GM18868 (cell line): Measurements from ENCODE around the gene WNT6.
A peak's percentile ranks its signal among the peaks of the same experiment; 100 is the strongest.

Experiments used
- ATAC-seq: cut with Tn5 transposase; IDR thresholded peaks from one replicate; pipeline ENCODE4 v1.9.1; 2021; ENCODE audit warnings: mild to moderate bottlenecking, moderate library complexity; ENCODE audit not compliant: unreplicated experiment

WNT6 gene

DNA sequence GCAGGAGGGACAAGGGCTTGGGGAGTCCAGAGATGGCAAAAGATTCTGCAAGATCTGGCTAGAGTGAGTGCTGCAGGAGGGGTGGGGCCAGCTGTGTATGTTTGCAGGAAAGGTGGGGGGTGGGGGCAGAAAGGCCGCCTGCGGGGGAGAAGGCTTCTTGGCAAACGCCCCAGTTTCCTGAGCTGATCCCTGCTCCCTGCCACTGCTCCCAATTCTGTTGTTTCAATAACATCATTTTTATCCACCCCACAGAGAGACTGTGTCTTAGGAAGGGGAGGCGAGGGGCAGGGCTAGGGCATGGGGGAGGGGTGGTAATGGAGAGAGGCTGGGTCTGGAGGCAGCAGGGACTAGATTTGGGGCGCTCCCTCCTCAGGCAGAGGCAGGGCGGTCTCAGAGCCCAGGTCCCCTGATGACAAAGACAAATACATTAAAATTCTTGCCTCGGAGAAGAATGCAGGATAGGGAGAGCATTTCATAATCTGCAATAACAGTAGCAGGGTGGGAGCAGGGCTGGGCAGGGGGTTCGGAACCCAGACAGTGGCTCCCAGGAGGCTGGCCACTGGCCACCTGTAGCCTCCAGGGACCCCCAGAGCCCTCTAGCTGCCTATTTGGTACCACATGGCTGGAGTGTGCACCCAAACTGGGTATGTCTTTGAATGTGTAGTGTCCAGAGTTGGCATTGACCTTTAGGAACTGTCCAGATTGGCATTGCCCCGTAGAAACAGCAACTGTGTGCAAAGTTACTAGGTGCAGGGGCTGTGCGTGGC, 2.1 kb upstream of the WNT6 start:
- no peak for ATAC-seq

DNA sequence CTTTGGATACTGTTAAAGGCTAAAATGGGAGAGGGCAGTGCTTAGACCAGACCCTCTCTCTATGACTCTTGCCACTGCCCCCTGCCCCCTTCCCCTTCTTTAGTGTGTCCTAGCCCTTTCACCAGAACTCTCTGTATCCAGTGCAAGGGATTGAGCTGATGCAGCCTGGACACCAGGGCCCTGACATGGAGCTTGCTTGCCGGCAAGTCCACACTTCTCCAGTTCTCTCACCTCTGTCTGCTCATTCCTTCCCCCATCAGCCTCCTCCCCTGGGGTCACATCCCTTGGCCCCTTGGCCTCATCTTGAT, 1.5 kb upstream of the WNT6 start:
- ATAC-seq = no peak

DNA sequence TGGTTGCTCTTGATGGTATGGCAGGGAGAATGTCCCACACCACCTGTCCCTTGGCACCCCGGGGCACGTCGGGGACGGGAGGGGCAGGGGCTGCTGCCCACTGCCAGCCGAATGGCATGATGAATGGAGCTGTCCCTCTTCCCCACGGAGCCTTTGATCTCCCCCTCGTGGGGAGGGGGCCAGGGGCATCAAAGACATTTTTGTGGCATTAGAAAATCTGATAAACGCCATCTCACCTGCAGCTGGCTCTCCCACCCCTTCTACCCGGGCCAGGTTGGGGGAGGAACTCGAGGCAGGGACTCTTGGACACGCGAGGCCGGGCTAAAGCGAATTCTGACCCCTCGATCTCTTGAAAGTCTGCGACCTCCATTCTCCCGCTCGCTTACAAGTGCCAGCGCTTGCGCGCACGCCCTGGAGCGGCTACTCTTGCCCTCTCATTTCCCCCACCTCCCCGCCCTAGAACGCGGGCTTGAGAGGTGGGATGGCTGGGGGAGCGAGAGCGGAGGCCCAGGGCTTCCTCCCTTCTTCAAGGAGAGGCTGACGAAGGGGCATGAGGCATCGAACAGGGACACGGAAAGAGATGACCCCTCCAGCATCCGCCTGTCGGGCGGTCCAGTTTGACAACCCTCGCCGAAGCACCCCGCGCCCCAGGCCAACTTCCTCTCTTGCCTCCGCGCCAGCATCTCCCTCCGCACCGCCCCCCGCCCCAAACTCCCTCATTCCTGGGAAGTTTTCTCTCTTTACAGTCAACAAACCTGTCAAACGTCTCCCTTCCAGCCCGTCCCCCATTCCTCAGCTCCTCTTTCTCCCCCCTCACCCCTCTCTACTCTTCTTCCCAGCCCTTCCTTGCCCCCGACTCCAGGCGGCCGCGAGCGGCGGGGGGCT, 692 bp upstream of the WNT6 start:
- no peak for ATAC-seq

DNA sequence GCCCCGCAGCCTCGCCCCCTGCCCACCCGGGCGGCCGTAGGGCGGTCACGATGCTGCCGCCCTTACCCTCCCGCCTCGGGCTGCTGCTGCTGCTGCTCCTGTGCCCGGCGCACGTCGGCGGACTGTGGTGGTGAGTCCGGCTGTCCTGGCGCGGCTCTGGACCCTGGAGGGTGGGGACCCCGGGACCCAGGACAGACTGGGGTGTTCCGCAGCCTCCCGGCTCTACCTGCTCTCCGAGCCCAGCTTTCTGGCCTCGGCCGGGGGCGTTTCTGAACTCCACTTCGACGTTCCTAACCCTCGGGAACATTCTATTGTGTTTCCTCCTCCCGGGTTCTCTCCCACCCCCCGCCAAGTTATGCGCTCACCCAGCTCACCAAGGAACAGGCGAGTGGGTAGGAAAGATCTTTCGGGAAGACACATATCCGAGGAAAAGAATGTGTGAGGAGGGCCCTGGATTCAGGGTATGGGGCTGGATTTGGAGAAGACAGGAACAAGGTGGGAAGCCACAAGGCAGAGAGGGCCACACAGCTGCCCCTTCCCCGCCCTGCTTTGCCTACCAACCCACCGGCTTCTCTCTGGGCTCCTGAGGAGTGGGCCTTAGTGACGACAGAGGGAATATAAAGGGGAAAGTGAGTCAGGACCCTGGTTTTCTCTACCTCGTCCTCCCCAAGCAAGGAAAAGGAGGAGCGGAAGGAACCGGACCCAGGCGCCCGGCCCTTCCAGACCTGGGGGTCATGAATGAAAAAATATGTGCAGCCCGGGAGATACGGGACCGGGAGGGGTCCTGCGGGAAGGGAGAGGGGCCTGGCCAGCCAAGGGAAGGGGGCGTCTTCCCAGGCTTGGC, 605 bp downstream of the WNT6 start:
- ATAC-seq = no peak

DNA sequence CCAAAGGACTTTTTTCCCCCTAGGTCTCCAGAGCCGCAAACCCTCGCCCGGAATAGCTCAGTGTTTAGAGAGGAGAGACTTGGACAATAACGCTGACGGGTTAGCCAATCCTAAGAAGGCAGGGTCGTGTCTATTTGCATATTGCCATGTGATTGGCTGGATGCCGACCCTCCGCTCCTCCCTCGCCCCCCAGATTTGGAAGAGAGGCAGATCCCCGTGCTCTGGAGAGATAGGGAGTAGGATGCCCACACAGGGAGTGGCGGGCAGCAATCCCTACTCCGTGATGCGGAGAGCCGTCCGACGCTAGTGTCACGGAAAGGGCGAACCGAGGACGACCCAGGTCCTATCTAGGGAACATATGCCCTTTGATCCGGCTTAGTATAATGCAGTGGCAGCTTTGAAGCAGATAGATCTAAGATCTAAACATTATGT, 1.4 kb downstream of the WNT6 start:
- no peak for ATAC-seq

DNA sequence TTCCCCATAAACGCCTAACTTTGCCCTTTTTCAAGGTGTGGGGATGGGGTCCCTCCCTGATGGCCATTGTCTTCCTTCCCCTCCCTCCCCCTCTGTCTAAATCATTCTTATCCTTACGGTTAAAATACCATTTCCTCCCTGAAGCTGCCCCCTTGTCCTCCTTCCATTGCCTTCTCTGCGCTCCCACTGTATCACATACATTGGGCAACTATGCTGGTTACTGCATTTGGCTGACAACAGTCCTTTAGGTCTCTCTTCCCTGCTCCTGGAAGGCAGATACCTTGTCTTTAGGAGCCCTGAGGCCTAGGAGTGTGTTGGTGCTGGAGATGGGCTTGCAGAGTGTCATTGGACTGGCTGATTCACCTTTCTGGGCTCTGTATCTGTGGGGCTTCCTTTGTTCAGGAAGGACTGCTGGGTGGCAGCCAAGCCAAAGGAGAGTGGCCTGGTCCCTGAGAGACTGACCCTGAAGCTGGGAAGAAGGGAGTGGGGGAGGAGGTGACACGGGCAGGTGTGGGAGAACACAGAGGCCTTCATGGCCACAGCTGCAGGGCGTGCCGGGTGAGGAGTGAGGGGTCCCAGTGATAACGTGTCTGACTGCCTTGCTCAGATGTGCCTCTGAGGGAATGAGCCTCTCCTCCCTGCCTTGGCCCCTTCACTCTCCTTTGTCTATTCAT, 2.2 kb downstream of the WNT6 start:
- ATAC-seq = no peak

DNA sequence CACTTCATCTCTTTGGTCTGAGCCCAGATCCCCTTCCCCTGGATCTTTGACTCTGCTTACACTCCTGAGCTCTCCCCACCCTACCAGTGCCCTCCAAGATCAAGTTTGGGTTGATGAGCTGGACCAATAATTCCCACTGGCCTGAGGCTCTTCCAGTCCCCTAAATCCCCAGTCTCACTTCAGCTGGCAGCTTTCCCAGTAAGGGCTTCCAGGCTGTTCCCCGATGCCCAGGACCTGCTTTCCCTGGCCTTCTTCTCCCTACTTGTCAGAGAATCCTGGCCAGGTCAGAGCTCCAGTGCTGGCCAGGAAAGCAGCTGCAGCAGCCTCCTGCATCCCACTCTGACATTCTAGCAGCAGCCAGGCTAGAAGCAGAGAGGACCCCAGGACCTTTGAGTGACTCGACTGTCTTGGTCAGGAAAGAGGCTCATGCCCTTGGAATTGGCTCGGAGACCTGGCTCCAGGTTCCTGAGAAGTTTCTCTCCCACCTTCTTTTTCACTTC, 3.5 kb downstream of the WNT6 start:
- no peak for ATAC-seq

DNA sequence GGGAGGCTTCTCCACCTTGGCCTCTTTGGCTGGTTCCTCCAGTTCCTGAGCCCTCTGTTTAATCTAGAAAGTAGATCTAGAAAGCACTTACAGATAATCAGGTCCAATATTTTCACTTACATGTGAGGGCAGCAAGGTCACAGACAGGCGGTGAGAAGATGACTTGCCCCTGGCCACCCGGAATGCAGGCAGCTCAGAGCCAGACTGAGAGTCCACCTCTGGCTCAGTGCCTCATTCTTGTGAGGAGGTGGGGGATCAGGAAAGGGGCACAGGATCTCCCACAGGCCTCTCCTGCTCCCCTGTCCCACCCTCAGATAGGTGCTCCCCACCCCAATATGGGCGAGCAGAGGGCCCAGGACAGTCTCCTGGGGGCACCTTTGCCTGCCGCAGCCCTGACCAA, 5.8 kb downstream of the WNT6 start:
- no peak for ATAC-seq

DNA sequence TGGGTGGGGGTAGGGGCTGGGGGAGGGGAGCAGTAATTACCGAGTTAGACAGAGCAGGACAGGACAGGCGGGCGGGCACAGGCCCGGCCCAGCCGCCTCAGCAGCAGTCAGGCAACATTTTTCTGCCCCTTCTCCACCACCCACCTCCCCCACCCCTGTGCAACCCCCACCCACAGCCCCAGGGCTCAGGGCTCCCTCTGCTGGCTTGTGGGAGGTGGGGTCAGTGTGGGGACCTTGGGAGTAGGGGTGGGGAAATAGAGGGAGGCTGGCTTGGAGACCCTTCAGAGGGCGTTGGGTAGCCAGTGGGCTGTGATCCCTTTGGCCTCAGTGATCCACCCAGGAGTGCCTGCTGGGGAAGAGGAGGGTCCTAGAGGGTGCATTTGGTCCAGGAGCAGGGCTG, 6.4 kb downstream of the WNT6 start:
- ATAC-seq = no peak

DNA sequence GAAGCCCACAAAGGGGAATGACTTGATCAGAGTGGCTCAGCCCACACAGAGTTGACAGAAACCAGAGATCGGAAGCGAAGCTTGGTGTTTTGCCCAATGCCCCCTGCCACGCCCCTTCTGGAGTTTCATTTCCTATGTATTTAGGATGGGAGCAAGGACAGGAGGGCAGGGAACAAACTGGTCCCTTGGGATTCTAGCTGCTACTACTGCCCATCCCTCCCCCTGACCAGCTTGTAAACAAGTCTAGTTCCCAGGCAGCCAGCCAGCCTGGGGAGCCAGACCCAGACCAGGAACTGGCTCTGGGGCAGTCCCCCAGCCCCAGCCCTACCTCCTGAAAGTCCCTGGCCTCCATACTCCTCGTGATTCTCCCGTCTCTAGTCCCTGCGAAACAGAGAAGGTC, 8.3 kb downstream of the WNT6 start:
- ATAC-seq = peak; percentile 51

DNA sequence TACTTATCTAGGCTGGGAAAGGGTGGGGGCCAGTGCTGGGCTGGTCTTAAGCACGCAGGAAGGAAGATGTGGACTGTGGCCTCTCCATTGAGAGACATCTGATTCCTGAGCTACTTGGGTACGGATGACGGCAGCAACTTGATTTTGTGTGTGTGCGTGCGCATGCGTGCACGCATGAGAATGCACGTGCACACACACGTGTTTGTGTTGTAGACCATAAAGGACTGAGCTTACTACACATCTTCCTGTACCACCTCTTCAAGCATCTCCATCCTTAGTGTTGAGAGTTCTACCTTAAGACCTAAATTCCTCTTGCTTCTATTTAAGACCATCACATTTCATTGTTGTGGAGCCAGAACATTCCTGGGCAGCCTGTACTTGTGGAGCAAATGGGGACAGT, 9.5 kb downstream of the WNT6 start:
- ATAC-seq = no peak

DNA sequence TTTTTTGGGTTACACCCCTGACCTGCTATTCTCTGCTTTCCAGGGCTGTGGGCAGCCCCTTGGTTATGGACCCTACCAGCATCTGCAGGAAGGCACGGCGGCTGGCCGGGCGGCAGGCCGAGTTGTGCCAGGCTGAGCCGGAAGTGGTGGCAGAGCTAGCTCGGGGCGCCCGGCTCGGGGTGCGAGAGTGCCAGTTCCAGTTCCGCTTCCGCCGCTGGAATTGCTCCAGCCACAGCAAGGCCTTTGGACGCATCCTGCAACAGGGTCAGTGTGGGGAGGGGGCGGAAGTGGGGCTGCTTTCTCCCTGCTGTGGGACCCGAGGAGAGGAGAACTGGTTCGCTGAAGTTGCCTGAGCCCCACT, 11.4 kb downstream of the WNT6 start:
- ATAC-seq = no peak

DNA sequence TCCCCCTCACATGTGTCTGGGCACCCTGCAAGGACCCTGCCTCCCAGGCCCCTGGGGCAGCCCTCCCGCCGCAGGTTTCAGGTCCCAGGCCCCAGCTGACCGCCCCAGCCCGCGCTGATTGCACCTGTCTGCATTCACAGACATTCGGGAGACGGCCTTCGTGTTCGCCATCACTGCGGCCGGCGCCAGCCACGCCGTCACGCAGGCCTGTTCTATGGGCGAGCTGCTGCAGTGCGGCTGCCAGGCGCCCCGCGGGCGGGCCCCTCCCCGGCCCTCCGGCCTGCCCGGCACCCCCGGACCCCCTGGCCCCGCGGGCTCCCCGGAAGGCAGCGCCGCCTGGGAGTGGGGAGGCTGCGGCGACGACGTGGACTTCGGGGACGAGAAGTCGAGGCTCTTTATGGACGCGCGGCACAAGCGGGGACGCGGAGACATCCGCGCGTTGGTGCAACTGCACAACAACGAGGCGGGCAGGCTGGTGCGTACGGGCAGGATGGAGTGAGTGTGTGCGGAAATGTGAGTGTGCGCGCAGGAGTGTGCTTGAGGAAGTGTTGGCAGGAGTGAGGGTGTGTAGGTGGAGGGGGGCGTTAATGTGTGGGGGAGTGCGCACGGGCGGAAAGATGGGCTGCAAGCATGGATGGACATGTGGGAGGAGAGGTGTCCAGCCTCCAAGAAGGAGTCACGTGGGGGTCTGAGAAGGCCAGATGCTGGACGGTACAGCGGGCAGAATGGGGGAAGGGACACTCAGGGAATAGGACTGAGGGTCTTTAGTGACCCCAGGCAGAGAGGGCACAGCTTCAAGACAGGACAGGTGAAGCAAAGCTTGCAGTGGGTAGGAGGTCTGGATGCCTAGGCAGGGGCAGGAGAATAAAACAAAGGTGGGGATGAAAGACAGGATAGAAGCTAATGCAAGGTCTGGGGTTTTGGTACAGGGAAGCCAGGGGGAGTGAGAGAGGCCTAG, 12.0 kb downstream of the WNT6 start:
- no peak for ATAC-seq

DNA sequence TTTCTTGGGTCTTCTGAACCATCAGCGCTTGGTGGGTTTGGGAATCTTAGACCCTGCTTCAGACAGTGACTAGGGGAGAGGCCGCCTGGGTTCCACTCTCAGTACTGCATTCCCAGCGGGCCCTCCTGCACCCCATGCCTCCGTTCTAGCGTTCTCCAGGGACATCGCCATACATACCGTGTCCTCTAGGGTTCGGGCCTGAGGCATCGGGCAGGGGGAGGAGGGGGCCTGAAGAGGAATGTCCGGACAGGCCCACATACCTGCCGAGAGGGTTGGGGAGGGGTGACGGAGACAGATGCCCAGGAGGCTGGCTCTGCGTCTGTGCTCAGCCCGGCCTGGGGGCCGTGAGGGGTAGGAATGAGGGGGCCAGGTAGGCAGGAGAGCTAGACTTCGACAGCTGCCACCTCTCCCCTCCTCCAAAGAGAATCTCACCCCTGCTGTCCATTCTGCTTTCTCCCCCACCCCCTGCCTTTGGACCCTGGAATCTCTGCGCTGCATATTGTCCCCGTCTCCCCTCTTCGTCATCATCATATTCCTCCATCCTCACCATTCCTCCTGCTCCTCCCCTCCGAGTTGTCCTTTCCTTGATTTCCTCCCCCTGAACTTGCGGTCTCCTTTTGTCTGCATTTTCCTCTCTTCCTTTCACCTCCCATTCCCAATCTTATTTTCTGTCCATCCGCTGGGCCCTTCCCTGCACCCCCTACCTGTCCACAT, 13.2 kb downstream of the WNT6 start:
- ATAC-seq = no peak

DNA sequence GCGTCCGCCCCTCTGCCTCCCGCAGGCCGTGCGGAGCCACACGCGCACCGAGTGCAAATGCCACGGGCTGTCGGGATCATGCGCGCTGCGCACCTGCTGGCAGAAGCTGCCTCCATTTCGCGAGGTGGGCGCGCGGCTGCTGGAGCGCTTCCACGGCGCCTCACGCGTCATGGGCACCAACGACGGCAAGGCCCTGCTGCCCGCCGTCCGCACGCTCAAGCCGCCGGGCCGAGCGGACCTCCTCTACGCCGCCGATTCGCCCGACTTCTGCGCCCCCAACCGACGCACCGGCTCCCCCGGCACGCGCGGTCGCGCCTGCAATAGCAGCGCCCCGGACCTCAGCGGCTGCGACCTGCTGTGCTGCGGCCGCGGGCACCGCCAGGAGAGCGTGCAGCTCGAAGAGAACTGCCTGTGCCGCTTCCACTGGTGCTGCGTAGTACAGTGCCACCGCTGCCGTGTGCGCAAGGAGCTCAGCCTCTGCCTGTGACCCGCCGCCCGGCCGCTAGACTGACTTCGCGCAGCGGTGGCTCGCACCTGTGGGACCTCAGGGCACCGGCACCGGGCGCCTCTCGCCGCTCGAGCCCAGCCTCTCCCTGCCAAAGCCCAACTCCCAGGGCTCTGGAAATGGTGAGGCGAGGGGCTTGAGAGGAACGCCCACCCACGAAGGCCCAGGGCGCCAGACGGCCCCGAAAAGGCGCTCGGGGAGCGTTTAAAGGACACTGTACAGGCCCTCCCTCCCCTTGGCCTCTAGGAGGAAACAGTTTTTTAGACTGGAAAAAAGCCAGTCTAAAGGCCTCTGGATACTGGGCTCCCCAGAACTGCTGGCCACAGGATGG, 14.0 kb downstream of the WNT6 start:
- ATAC-seq = no peak

DNA sequence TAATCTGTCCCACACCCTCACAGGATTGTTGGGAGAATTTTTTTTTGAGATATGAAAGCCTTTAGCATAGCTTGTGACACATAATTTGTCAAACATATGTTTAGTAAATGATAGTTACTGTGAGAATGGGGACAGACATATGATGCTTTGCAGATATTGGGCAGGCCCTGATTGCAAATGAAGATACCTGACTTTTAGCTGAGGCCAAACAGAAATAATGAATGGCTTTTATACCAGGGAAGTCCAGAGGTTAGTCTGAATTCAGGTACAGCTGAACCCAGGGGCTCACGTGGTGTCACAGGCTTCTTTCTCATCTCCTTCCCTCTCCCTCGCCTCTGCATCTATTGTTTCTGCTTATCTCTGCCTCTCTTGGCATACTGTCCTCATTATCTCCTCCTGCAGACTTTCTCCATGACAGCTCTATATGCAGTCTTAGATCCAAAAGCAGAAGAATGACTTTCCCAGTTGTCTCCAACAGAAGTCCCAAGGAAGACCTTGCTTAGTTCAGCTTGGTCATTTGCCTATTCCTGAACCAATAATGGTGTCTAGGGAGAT, 16.2 kb downstream of the WNT6 start:
- ATAC-seq = no peak

DNA sequence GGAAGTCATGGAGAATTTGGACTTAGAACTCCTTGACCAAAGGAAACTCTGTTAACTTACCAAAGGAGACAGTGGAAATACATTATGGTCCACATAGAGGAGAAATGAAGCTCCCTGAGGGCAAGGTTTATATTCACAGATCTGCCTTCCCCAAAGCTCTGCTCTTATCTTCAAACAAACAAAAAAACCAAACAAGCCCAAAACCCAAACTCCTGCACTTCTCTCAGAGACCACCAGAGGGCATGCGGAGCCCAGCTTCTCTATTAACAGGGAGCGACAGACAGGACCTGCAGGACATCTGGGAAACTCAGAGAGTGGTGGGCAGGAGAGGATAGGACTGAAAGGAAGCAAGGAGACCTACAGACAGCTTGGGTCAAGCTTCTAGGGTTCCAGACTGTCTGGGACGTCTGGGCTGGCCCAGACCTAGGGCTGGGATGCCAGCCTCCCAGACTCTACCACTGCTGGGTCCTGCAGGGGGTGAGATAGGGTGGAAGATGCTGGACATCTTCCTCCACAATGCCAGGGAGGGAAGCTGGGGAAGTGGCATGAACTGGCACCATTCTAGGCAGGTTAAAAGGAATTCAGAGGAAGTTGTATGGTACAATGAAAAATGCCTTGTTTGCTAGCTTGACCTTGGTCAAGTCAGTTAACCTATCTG, 17.1 kb downstream of the WNT6 start:
- ATAC-seq = no peak
